HG03108 (cell line): ENCODE measurements around the gene MTMR12.

ENCODE experiments used
- ATAC-seq: cut with Tn5 transposase; IDR thresholded peaks from one replicate; pipeline ENCODE4 v1.9.1; 2021; ENCODE audit warnings: moderate library complexity; ENCODE audit not compliant: unreplicated experiment

The MTMR12 gene

GRCh38 chr5:32312595-32313332, at the start of gene MTMR12:
MTMR12 (minus strand) TSS chr5:32312939; CDS start chr5:32312838, 101 bp downstream.
- ATAC-seq = peak; percentile 95

GRCh38 chr5:32362527-32362926, 49.8 kb upstream of the MTMR12 start:
- no peak for ATAC-seq

- no peak for ATAC-seq
Observed at GRCh38 chr5:32360906-32361305, 48.2 kb upstream of the MTMR12 start.

GRCh38 chr5:32358611-32359010, 45.9 kb upstream of the MTMR12 start:
- ATAC-seq = no peak

GRCh38 chr5:32357658-32358057, 44.9 kb upstream of the MTMR12 start:
- ATAC-seq = no peak

- ATAC-seq = no peak
Observed at GRCh38 chr5:32355686-32356085, 42.9 kb upstream of the MTMR12 start.

- no peak for ATAC-seq
Observed at GRCh38 chr5:32353420-32353819, 40.7 kb upstream of the MTMR12 start.

GRCh38 chr5:32352685-32353084, 39.9 kb upstream of the MTMR12 start:
- no peak for ATAC-seq

- ATAC-seq = no peak
Observed at GRCh38 chr5:32346869-32347268, 34.1 kb upstream of the MTMR12 start.

GRCh38 chr5:32343058-32343672, 30.4 kb upstream of the MTMR12 start:
- no peak for ATAC-seq

- no peak for ATAC-seq
Observed at GRCh38 chr5:32342656-32343055, 29.9 kb upstream of the MTMR12 start.

- ATAC-seq = no peak
Observed at GRCh38 chr5:32339878-32340277, 27.1 kb upstream of the MTMR12 start.

GRCh38 chr5:32339198-32339597, 26.5 kb upstream of the MTMR12 start:
- ATAC-seq = no peak

- no peak for ATAC-seq
Observed at GRCh38 chr5:32332966-32333365, 20.2 kb upstream of the MTMR12 start.

GRCh38 chr5:32332361-32332760, 19.6 kb upstream of the MTMR12 start:
- no peak for ATAC-seq

GRCh38 chr5:32331935-32332274, 19.2 kb upstream of the MTMR12 start:
- ATAC-seq = no peak

- no peak for ATAC-seq
Observed at GRCh38 chr5:32331217-32331934, 18.6 kb upstream of the MTMR12 start.

- no peak for ATAC-seq
Observed at GRCh38 chr5:32330126-32330971, 17.6 kb upstream of the MTMR12 start.

GRCh38 chr5:32329395-32329834, 16.7 kb upstream of the MTMR12 start:
- ATAC-seq = peak; percentile 77

GRCh38 chr5:32326216-32326772, 13.6 kb upstream of the MTMR12 start:
- ATAC-seq = no peak

GRCh38 chr5:32325616-32326015, 12.9 kb upstream of the MTMR12 start:
- no peak for ATAC-seq
